GM13977 (cell line): ENCODE measurements around the gene ACACA.

Source experiments
- DNase-seq: peaks from one replicate; pipeline ENCODE4 v3.0.0; 2012; ENCODE audit warnings: low spot score
- CTCF ChIP-seq: IDR thresholded peaks from 2 replicates; pipeline ENCODE4 v1.5.1; 2012; ENCODE audit warnings: mild to moderate bottlenecking, control low read depth; ENCODE audit not compliant: insufficient read depth; ENCODE audit errors: extremely low read depth, missing control alignments
- in situ Hi-C: fragments of 300-500 bp; cut with MboI; formaldehyde crosslinking; loops from one replicate; pipeline ENCODE4 v1.12.0; 2022; ENCODE audit warnings: low sequenced_read_pairs, low pct_unique_long_range_greater_than_20kb, mixed read lengths, inconsistent platforms; ENCODE audit not compliant: unreplicated experiment

The ACACA gene

GRCh38 chr17:37432671-37433070 is 26.0 kb upstream of the ACACA start:
- in situ Hi-C loops: no loop called here
- no peak for DNase-seq
- TF ChIP-seq CTCF: no peak

DNA sequence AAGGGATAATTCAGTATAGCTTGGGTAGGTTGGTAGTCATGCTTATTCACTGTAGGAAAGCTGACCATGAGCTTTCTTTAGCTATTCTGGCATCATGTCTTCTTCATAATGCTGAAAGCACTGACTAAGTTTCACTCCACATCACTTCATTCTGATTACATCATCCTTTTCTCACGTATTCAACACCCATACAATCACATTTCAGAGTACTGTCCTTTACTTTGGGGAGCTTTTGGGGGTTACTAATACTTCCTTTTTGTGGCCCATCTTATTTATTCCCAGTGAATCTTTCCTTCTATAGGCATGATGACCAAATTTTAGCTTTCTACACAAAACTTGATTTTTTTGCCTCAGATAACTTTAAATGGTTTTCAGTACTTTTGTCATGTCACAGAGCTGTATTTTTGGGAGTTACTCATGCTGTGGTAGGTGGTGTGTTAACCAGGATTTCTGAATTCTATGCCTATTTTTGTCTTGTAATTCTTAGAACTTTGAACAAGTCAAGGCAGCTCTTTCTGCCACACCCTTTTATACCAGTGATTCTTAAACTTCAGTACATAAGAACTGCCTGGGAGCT is 23.5 kb upstream of the ACACA start:
- no peak for TF ChIP-seq CTCF
- in situ Hi-C loops: no loop called here
- peak; percentile 61 for DNase-seq

- in situ Hi-C loops: no loop called here
- no peak for TF ChIP-seq CTCF
These were observed 22.8 kb upstream of the ACACA start for GRCh38 chr17:37429453-37429852.

GRCh38 chr17:37429039-37429438 is 22.4 kb upstream of the ACACA start:
- DNase-seq: no peak
- TF ChIP-seq CTCF: no peak
- in situ Hi-C loops: no loop called here

More at GRCh38 chr17:37429453-37429852, 22.8 kb upstream of the ACACA start:
- DNase-seq: no peak

DNA sequence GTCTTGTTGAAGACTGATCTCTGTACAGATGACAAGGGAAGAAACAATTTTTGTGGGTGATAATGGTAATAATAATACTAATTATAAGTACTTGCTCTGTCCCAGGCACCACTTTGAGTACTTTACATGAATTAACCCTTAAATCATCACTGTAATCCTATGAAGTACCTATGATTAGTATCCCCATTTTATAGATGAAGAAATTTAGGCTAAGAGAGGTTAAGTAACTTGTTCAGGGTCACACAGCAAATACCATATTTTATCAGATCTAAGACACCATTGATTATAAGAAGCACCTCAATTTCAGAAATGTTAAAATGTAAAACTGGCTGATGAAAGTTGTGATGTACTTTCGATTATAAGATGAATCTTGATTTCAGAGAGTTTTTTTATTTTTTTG is 18.6 kb upstream of the ACACA start:
- DNase-seq: no peak
- TF ChIP-seq CTCF: no peak
- in situ Hi-C loops: no loop called here

DNA sequence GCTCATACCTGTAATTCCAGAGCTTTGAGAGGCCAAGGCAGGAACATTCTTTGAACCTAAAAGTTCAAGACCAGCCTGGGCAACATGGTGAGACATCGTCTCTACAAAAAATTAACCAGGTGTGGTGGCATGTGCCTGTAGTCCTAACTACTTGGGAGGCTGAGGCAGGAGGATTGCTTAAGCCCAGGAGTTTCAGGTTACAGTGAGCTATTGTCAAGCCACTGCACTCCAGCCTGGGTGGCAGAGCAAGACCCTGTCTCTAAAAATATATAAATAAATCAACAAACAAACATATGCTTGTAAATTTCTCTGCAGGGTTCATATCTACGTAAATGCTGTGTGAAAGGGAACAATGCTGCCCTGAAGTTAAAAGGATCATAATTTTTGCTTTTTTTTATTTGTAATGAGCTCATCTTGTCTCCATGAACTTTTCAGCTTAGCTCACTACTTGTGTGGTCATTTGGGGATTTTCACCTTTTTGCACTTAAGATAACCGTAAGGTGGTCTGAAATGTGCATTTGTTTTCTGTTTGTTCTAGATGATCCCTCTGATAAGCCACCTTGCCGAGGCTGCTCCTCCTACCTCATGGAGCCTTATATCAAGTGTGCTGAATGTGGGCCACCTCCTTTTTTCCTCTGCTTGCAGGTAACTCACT is 16.5 kb upstream of the ACACA start:
- DNase-seq: no peak
- in situ Hi-C loops: no loop called here

More for the DNA sequence above, 16.5 kb upstream of the ACACA start:
- TF ChIP-seq CTCF: no peak
